Chondrocyte (in vitro differentiated cells): Measurements from ENCODE around the gene CTCFL. TPM values are rescaled to one million over a fixed set of nuclear protein-coding genes. Genes with fewer than 3 reads are reported as not detected.
"Not testable (repeated sequence)": the region's sequence is repeated elsewhere in the genome, so short reads cannot be mapped to it uniquely, and the experiment has no call there.

Source experiments
- DNase-seq: peaks from one replicate; pipeline ENCODE4 v3.0.0; 2021; ENCODE audit warnings: mixed read lengths, low spot score
- H3K27ac Mint-ChIP-seq: one replicate; pipeline ENCODE4 v1.8.0; 2021; ENCODE audit warnings: mild to moderate bottlenecking, moderate library complexity, mixed read lengths; ENCODE audit not compliant: unreplicated experiment
- H3K27me3 Mint-ChIP-seq: 2 replicates; pipeline ENCODE4 v1.8.0; 2021; ENCODE audit warnings: low read depth, mixed read lengths
- H3K36me3 Mint-ChIP-seq: 2 replicates; pipeline ENCODE4 v1.8.0; 2021; ENCODE audit warnings: low read depth, mixed read lengths
- H3K4me1 Mint-ChIP-seq: 2 replicates; pipeline ENCODE4 v1.8.0; 2021; ENCODE audit warnings: low read depth, mild to moderate bottlenecking, mixed read lengths
- H3K4me3 Mint-ChIP-seq: one replicate; pipeline ENCODE4 v1.8.0; 2021; ENCODE audit warnings: mild to moderate bottlenecking, moderate library complexity, mixed read lengths; ENCODE audit not compliant: unreplicated experiment
- H3K9me3 Mint-ChIP-seq: 2 replicates; pipeline ENCODE4 v1.8.0; 2021; ENCODE audit warnings: low read depth, mixed read lengths
- total RNA-seq: library from RNA; stranded (reverse); gene quantifications from 3 replicates; pipeline ENCODE4 v1.2.1, GENCODE V29; 2021
- TF ChIP-seq, protein P1 (sequence below): fragments of 200-600 bp; sonication (generic); IDR thresholded peaks from 2 replicates; pipeline ENCODE4 v1.5.0; 2021; ENCODE audit warnings: antibody characterized with exemption, mild to moderate bottlenecking, moderate library complexity

CTCFL gene
- total RNA-seq, 1 donor from 2014 or later, result not detected

DNA sequence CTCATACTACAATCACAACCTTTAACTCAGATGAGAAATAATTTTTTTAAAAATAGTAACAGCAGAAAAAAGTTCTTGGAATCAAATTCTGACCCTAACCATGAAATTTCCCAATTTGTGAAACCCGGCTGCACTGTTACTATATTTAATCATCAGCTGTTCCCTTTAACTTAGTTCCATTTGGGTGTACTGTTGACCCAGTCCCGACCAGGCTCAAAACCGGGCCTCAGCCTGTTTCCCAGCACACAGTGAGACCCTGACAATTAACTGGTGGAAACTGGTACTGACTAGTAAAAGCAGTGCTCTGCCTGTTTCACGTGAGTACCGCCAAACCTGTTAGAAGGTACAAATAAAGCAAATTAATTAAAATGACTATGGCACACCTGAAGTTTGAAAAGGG is 7.0 kb downstream of the CTCFL start:
- no peaks in the 10 kb centered on the region for H3K27me3 Mint-ChIP-seq
- no peak overlapping the region for H3K4me3 Mint-ChIP-seq
- TF ChIP-seq, protein P1, sequence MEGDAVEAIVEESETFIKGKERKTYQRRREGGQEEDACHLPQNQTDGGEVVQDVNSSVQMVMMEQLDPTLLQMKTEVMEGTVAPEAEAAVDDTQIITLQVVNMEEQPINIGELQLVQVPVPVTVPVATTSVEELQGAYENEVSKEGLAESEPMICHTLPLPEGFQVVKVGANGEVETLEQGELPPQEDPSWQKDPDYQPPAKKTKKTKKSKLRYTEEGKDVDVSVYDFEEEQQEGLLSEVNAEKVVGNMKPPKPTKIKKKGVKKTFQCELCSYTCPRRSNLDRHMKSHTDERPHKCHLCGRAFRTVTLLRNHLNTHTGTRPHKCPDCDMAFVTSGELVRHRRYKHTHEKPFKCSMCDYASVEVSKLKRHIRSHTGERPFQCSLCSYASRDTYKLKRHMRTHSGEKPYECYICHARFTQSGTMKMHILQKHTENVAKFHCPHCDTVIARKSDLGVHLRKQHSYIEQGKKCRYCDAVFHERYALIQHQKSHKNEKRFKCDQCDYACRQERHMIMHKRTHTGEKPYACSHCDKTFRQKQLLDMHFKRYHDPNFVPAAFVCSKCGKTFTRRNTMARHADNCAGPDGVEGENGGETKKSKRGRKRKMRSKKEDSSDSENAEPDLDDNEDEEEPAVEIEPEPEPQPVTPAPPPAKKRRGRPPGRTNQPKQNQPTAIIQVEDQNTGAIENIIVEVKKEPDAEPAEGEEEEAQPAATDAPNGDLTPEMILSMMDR, result no peak
- DNase-seq, result no peak
- H3K4me1 Mint-ChIP-seq, result peaks cover 5% of the 10 kb centered on the region
- H3K9me3 Mint-ChIP-seq, result no peaks in the 10 kb centered on the region
- H3K36me3 Mint-ChIP-seq, result no peaks in the 10 kb centered on the region
- no peak overlapping the region for H3K27ac Mint-ChIP-seq

DNA sequence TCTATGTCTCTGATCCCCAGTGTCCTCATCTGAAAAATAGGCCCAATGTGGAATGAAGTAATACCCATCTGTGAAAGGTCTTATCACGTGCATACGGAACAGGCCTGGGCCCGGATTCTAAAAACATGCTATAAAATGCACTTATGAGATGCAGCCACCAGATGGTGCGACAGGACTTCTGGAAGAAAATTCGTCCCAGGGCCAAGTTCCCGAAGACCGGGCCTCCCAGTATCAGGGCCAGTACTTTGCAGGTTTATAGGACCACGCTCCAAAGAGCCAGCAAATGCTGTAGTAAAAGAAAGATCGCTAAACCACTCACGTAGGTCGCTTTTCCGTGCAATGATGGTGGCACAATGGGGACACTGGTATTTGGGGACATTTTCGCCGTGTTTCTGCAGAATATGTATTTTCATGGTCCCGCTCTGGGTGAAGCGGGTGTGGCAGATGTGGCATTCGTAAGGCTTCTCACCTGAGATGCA is 10.6 kb downstream of the CTCFL start:
- Mint-ChIP-seq H3K4me3 (no peak overlapping the region), H3K27me3 (no peaks in the 10 kb centered on the region), H3K4me1 (peaks cover 9% of the 10 kb centered on the region), H3K9me3 (no peaks in the 10 kb centered on the region), H3K27ac (no peak overlapping the region), H3K36me3 (no peaks in the 10 kb centered on the region)
- TF ChIP-seq, protein P1, result peak; percentile 96
- DNase-seq, result no peak

DNA sequence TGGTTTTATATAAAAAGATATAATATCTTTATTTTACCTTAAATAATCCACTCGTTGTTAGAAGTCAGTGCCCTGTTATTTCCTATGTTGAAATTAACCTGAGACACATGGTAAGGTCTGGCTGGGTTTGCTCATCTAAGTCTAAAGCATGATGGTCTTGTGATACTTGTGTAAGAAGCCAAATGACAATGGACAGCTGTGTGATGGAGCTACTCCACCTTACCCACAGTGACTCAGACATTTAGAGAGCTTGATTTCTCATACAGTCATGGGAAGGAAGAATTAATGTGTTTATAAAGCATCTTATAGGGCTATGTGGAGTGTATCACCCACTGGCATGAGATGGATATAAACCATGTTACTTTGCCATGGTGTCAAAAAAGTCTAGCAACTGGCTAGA is 11.7 kb downstream of the CTCFL start:
- Mint-ChIP-seq H3K27me3 (no peaks in the 10 kb centered on the region), H3K27ac (no peak overlapping the region), H3K4me3 (no peak overlapping the region), H3K9me3 (no peaks in the 10 kb centered on the region), H3K4me1 (peaks cover 13% of the 10 kb centered on the region), H3K36me3 (no peaks in the 10 kb centered on the region)
- DNase-seq, result no peak
- TF ChIP-seq, protein P1, result no peak

DNA sequence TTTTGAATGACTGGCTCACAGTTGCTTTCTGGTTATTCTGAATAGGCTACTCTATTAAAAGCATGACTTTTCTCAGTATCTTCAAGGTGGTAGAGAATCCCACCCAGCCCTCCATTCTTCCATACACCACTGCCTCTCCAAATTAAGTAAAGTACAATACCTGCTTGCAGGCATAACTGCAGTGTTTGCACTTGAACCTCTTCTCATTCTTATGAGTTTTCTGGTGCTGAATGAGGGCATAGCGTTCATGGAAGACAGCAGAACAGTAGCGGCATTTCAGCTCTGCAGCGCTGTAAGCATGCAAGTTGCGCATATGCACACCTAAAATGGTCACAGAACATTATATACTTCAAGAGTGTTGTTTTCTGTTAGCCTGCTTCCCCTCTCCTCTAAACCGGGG is 12.5 kb downstream of the CTCFL start:
- no peaks in the 10 kb centered on the region for H3K36me3 Mint-ChIP-seq
- no peak for DNase-seq
- TF ChIP-seq, protein P1, result no peak
- H3K4me1 Mint-ChIP-seq, result peaks cover 17% of the 10 kb centered on the region
- H3K4me3 Mint-ChIP-seq, result no peak overlapping the region
- no peaks in the 10 kb centered on the region for H3K9me3 Mint-ChIP-seq
- no peaks in the 10 kb centered on the region for H3K27me3 Mint-ChIP-seq
- no peak overlapping the region for H3K27ac Mint-ChIP-seq

DNA sequence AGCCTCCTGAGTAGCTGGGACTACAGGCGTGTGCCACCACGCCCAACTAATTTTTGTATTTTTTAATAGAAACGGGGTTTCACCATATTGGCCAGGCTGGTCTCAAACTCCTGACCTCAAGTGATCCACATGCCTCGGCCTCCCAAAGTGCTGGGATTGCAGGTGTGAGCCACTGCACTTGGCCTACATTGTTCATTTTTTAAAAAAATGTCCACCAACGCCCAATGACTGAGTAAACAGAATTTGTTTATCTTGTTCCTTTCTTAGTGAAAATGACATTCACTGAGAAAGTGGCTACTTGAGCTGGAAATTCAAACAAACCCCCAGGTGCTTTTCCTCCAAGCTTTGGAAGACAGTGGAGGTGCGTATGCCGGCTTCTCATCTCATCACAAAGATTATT is 13.2 kb downstream of the CTCFL start:
- not testable (repeated sequence) for H3K4me3 Mint-ChIP-seq, H3K27ac Mint-ChIP-seq, DNase-seq, H3K9me3 Mint-ChIP-seq, H3K36me3 Mint-ChIP-seq, H3K27me3 Mint-ChIP-seq
- peaks cover 25% of the 10 kb centered on the region for H3K4me1 Mint-ChIP-seq

DNA sequence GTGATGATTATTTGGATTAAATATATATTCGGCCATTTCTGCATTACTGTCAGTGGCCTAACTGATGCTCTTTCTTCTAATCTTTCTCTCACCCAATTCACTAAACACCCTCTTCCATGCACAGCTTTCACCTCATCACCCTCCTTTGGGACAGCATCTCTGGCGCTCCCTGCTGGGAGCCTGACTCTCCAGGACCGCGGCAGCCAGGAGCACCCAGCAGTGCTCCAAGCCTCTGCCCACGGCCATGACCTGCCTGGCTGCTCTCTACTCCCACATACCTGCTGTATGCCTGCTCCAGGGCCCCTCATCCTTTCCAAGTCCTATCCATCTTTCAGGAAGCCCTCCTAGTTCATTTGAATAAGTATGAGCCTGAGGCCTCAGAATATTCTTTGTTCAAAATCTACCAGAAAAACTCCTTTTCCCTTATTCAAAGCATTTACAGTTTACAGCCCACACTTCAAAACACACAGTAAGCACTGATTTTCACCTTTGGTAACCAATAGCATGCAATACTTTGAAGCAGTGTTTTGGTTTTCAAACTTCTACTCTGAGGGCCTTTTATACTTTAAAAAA is 15.2 kb downstream of the CTCFL start:
- H3K27ac Mint-ChIP-seq, result no peak overlapping the region
- no peaks in the 10 kb centered on the region for H3K36me3 Mint-ChIP-seq
- no peak for DNase-seq
- peaks cover 38% of the 10 kb centered on the region for H3K4me1 Mint-ChIP-seq
- H3K4me3 Mint-ChIP-seq, result no peak overlapping the region
- H3K27me3 Mint-ChIP-seq, result no peaks in the 10 kb centered on the region
- TF ChIP-seq, protein P1, result peak; percentile 70
- H3K9me3 Mint-ChIP-seq, result no peaks in the 10 kb centered on the region
